Stimulated activated CD4-positive, alpha-beta T cell treated with anti-CD3 and anti-CD28 coated beads, TNF-alpha, amount 100 ng/mL, for 1 hour (primary cell): Measurements from ENCODE around the gene PFKP.
A peak's percentile ranks its signal among the peaks of the same experiment; 100 is the strongest.
"Not testable (repeated sequence)": the region's sequence is repeated elsewhere in the genome, so short reads cannot be mapped to it uniquely, and the experiment has no call there.

ENCODE experiments used
- DNase-seq, 3 donors: peaks; one replicate each; pipeline ENCODE4 v3.0.0-alpha.2; 2020; ENCODE audit warnings: low read depth in 3 of 3, low spot score in 1 of 3

PFKP gene

DNA sequence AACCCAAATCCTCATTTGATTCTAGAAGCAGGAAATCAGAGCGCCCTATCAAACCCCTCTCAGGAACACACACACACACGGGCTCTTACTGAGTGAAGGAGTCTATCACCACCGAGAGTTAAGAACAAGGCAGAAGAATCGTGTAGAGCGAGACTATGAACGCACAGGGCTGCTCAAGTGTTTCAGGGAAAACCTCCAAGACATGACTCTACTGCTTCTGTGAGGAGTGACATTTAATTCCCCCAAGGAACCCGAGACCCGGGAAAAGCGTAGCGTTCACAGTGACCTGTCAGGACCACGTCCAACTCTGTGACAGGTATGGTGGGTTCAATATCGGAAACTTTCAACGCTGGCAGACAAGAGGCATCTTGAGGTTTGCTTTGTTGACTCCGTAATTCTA lies 83.6 kb downstream of the PFKP start:
- DNase-seq, result no peak

- no peak for DNase-seq
Measured at GRCh38 chr10:3151889-3152565, 84.7 kb downstream of the PFKP start.

DNA sequence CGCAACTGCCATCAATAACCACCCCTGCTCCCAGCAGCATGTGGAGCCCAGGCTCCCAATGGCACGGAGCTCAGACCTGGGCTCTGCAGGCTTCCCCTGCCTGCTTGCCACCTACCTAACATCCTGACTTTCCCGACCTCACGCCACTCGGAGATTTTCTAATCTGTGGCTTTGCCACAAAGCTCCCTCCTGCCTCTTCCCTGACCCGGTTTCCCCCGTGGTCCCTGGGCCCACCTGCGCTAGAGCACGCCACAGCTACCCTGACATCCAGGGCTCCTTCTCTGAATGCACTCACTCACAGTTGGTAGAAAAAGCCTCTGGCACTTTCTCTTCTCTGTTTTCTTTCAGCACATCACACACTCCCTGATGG lies 85.2 kb downstream of the PFKP start:
- DNase-seq, result no peak

DNA sequence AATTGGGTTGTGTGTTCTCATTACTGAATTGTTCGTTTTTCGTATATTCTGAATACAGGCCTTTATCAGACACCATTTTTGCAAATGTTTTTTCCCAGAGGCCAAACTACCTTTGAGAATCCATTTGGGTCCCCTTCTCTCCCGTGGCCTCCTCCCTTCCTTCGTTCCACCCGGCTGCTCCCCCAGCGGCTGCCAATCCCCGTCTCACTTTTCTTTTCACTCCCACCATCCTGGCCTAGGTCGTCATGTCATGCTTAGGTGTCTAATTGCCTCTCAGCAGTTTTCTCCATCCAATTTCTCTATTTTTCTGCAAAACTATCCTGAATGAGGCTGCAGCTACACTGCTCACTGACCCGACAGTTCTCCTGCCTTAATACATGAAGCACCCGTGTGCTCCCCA lies 87.3 kb downstream of the PFKP start:
- no peak for DNase-seq

DNA sequence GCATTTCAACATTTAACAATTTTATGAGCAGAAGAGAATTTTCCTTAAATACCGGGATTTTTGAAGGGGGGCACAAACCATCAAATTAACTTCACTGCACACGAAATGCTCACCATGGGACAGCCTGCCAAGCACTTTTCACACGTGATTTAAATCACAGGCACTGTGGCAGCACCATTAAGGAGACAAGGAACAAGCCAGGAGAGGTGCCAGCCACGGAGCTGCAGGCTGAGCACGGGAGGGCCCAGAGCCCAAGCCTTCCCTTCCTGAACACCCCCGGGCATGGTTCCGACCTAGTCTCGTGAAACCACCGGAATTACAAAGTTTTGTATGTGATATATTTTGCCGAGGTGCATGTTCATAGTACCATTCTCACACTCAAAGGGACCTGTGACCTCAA lies 91.8 kb downstream of the PFKP start:
- no peak for DNase-seq

DNA sequence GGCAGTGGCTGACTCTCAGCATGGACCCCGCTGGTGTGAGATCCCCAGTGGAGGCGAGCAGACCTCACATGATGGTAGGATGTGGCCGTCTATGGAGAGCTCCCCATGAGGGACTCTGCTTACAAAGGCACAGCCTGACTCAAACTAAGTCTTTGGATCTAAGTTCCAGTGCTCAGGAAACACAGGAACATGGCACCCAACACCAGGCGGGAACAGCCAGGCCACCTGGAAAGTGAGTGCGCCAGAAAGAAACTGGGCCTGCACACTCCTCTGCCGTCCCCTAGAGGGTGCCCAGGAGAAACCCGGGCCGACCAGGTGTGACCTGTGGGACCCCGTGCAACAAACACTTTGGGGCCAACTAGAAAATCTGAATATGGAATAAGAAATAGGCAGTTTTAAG lies 95.2 kb downstream of the PFKP start:
- DNase-seq, result no peak

DNA sequence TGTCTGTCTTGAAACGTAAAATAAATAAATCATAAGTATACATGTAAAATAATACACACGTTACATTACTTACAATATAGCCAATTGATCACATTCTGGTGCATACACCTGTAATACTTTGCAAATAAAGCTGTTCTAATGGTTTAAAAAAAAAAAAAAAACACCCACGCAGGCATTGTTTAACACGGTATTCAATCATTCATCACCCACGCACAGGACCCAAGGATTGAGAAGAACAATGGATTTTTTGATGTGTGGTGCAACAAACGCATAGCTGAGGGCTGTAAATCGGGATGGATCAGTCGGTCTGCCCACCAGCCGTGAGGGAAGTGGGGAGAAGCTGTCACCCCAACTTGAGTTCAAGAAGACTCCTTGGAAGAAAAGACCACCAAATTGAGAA lies 96.5 kb downstream of the PFKP start:
- DNase-seq, result no peak

DNA sequence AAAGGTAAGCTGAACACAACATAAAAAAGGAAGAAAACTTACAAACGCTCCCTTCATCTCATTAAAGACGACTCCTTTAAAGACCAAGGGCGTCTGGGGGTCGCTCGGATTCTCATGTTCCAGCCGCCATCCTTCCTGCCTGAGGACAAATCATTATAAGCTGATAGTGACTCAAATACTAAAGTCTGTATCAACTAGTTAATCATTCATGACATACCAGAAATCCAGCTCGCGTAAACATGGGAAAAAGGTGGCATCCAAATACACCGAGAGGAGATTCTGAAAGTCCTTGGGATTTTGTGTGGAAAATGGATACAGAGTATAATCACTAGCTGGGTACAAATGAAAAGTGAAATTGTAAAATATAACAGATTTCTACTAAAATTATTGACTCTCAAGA lies 97.8 kb downstream of the PFKP start:
- DNase-seq, result no peak

- no peak for DNase-seq
Measured at GRCh38 chr10:3166496-3167290, 99.3 kb downstream of the PFKP start.

GRCh38 chr10:3167611-3168330 lies 100.4 kb downstream of the PFKP start:
- DNase-seq, result no peak

- no peak for DNase-seq
Measured at GRCh38 chr10:3169271-3169670, 101.9 kb downstream of the PFKP start.

DNA sequence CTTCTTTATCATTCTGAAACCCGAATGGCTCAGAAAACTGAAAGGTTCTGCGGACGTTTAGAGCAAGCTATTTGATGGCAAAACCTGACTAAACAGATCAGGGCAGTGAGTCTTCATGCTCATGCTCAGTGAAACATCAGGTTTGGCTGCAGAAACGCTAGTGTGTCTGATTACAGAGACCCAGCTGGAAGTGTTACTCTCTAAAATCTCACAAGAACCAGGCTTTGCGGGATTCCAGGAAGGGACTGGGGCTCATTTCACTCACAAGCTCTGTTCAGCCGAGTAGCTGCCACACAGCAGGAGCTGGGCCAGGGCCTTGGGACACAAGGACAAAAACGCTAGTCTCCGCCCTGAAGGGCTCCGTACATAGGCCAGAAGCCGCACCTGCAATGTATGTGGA lies 102.3 kb downstream of the PFKP start:
- no peak for DNase-seq

DNA sequence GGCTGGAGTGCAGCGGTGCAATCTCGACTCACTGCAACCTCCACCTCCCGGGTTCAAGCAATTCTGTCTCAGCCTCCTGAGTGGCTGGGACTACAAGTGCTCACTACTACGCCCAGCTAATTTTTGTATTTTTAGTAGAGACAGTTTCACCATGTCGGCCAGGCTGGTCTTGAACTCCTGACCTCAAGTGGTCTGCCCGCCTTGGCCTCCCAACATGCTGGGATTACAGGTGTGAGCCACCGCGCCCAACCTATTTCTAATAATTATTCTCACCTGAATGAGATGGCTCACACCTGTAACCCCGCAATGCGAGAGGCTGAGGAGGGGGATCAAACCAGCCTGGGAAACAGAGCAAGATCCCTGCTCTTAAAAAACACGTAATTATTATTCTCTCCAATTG lies 104.1 kb downstream of the PFKP start:
- not testable (repeated sequence) for DNase-seq

DNA sequence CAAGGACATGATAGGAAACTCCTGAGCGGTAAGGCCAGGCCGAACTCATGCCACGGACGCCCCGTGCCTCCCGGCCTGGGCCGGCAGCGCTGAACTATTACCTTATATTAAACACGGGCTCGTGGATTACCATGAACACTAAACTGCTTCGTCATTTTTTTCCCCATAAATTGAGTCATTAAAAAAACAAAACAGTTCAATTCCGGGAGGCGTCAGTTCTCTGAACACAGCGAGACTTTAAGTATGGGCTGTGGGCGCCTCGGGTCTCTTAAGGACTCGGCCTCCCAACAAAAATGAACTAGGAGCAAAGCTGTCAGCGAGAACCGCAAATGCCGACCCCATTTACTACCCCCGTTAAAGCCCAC lies 104.7 kb downstream of the PFKP start:
- DNase-seq, result peak in 2 of 3 donors; percentile 7 to 16

- peak; percentile 96 to 98 (median 97) for DNase-seq
Measured at GRCh38 chr10:3172446-3173170, 105.3 kb downstream of the PFKP start, which contains the start of gene PITRM1. Gene PITRM1, minus strand, starts transcription at chr10:3172782. Its CDS starts 10 bp downstream, at chr10:3172772.

GRCh38 chr10:3173171-3173878 lies 106.0 kb downstream of the PFKP start:
- DNase-seq, result no peak

- no peak for DNase-seq
Measured at GRCh38 chr10:3178042-3178441, 110.7 kb downstream of the PFKP start.

- no peak for DNase-seq
Measured at GRCh38 chr10:3179174-3179573, 111.8 kb downstream of the PFKP start.

- no peak for DNase-seq
Measured at GRCh38 chr10:3180355-3181025, 113.1 kb downstream of the PFKP start.

- no peak for DNase-seq
Measured at GRCh38 chr10:3185386-3185785, 118.0 kb downstream of the PFKP start.
